H9 (cell line): Measurements from ENCODE around the gene PEX26. TPM values are rescaled to one million over a fixed set of nuclear protein-coding genes. Genes with fewer than 3 reads are reported as not detected.

Experiments
- DNase-seq: peaks from one replicate; pipeline ENCODE4 v3.0.0-alpha.2; 2017
- H2AFZ ChIP-seq: one replicate; pipeline ENCODE4 v1.6.1; 2013; ENCODE audit warnings: mild to moderate bottlenecking, low read length, control low read depth, moderate library complexity
- H2AK5ac ChIP-seq: 2 replicates; pipeline ENCODE4 v1.6.1; 2013; ENCODE audit warnings: low read length, control low read depth, mixed read lengths; ENCODE audit not compliant: insufficient read length
- H2BK120ac ChIP-seq: one replicate; pipeline ENCODE4 v1.6.1; 2013; ENCODE audit warnings: low read depth, mild to moderate bottlenecking, low read length, control low read depth, inconsistent platforms; ENCODE audit not compliant: poor library complexity, severe bottlenecking
- H2BK12ac ChIP-seq: 2 replicates; pipeline ENCODE4 v1.6.1; 2013; ENCODE audit warnings: low read length, control low read depth, mixed read lengths, low read depth; ENCODE audit not compliant: insufficient read length
- H2BK15ac ChIP-seq: 2 replicates; pipeline ENCODE4 v1.6.1; 2013; ENCODE audit warnings: low read depth, low read length, control low read depth
- H2BK20ac ChIP-seq: one replicate; pipeline ENCODE4 v1.6.1; 2013; ENCODE audit warnings: low read depth, mild to moderate bottlenecking, low read length, control low read depth, inconsistent platforms; ENCODE audit not compliant: poor library complexity, severe bottlenecking
- H2BK5ac ChIP-seq: 2 replicates; pipeline ENCODE4 v1.6.1; 2013; ENCODE audit warnings: low read length, control low read depth, mixed read lengths; ENCODE audit not compliant: insufficient read length
- H3K14ac ChIP-seq: 2 replicates; pipeline ENCODE4 v1.6.1; 2013; ENCODE audit warnings: low read length, control low read depth; ENCODE audit not compliant: insufficient read depth
- H3K18ac ChIP-seq: 2 replicates; pipeline ENCODE4 v1.6.1; 2013; ENCODE audit warnings: low read depth, mild to moderate bottlenecking, mixed read lengths, low read length, control low read depth; ENCODE audit not compliant: insufficient read length
- H3K23ac ChIP-seq: 2 replicates; pipeline ENCODE4 v1.6.1; 2013; ENCODE audit warnings: low read length, control low read depth, mixed read lengths, low read depth; ENCODE audit not compliant: insufficient read length
- H3K23me2 ChIP-seq: 2 replicates; pipeline ENCODE4 v1.6.1; 2013; ENCODE audit warnings: low read depth, mild to moderate bottlenecking, mixed read lengths, low read length, control low read depth; ENCODE audit not compliant: insufficient read length, poor library complexity, severe bottlenecking
- H3K27ac ChIP-seq: 2 replicates; pipeline ENCODE4 v1.5.1; 2013; ENCODE audit warnings: low read length, control low read depth, mixed read lengths, low read depth; ENCODE audit not compliant: insufficient read length
- H3K27me3 ChIP-seq: 2 replicates; pipeline ENCODE4 v1.6.1; 2013; ENCODE audit warnings: low read length, control low read depth, inconsistent platforms; ENCODE audit not compliant: insufficient read depth
- H3K4ac ChIP-seq: 2 replicates; pipeline ENCODE4 v1.6.1; 2013; ENCODE audit warnings: low read depth, mild to moderate bottlenecking, control low read depth, inconsistent platforms, low read length, moderate library complexity
- H3K4me1 ChIP-seq: 2 replicates; pipeline ENCODE4 v1.6.1; 2013; ENCODE audit warnings: low read length, control low read depth, inconsistent platforms; ENCODE audit not compliant: insufficient read depth
- H3K4me2 ChIP-seq: 2 replicates; pipeline ENCODE4 v1.6.1; 2013; ENCODE audit warnings: low read length, control low read depth, mixed read lengths; ENCODE audit not compliant: insufficient read length, insufficient read depth
- H3K56ac ChIP-seq: 2 replicates; pipeline ENCODE4 v1.6.1; 2013; ENCODE audit warnings: low read depth, mild to moderate bottlenecking, mixed read lengths, low read length, control low read depth; ENCODE audit not compliant: insufficient read length
- H3K79me1 ChIP-seq: 2 replicates; pipeline ENCODE4 v1.6.1; 2013; ENCODE audit warnings: low read depth, mild to moderate bottlenecking, moderate library complexity, low read length, control low read depth, inconsistent platforms; ENCODE audit not compliant: insufficient read depth, poor library complexity, severe bottlenecking
- H3K79me2 ChIP-seq: 2 replicates; pipeline ENCODE4 v1.6.1; 2013; ENCODE audit warnings: low read length, control low read depth, inconsistent platforms; ENCODE audit not compliant: insufficient read depth
- H3K9ac ChIP-seq: 2 replicates; pipeline ENCODE4 v1.6.1; 2013; ENCODE audit warnings: low read length, control low read depth, mixed read lengths; ENCODE audit not compliant: insufficient read length; ENCODE audit errors: extremely low read depth
- H3K9me3 ChIP-seq: one replicate; pipeline ENCODE4 v1.6.1; 2013; ENCODE audit warnings: low read depth, low read length, inconsistent platforms; ENCODE audit not compliant: control insufficient read depth
- H3T11ph ChIP-seq: one replicate; pipeline ENCODE4 v1.6.1; 2013; ENCODE audit warnings: mild to moderate bottlenecking, low read length, control low read depth, inconsistent platforms
- H4K20me1 ChIP-seq: one replicate; pipeline ENCODE4 v1.6.1; 2013; ENCODE audit not compliant: control insufficient read depth, insufficient read length, insufficient read depth
- H4K5ac ChIP-seq: 2 replicates; pipeline ENCODE4 v1.6.1; 2013; ENCODE audit warnings: low read depth, mild to moderate bottlenecking, mixed read lengths, low read length, control low read depth; ENCODE audit not compliant: insufficient read length
- H4K8ac ChIP-seq: replicated peaks from 2 replicates; pipeline ENCODE4 v1.6.1; 2013; ENCODE audit warnings: low read length, control low read depth, mixed read lengths, low read depth; ENCODE audit not compliant: insufficient read length
- H4K91ac ChIP-seq: 2 replicates; pipeline ENCODE4 v1.6.1; 2013; ENCODE audit warnings: low read depth, mild to moderate bottlenecking, moderate library complexity, mixed read lengths, low read length, control low read depth; ENCODE audit not compliant: insufficient read length
- H3K27ac Mint-ChIP-seq, 3 experiments: 2 replicates in 2 of 3; 3 replicates in 1 of 3; pipeline ENCODE4 v1.8.0; 2020 to 2021; ENCODE audit warnings: mixed read lengths in 3 of 3, mild to moderate bottlenecking in 1 of 3, moderate library complexity in 1 of 3
- H3K27me3 Mint-ChIP-seq: 2 replicates; pipeline ENCODE4 v1.8.0; 2021; ENCODE audit warnings: low read depth, mild to moderate bottlenecking, moderate library complexity, mixed read lengths
- H3K36me3 Mint-ChIP-seq, 3 experiments: 2 replicates in 2 of 3; 3 replicates in 1 of 3; pipeline ENCODE4 v1.8.0; 2020 to 2021; ENCODE audit warnings: low read depth in 3 of 3, mixed read lengths in 3 of 3; ENCODE audit not compliant: insufficient read depth in 1 of 3
- H3K4me1 Mint-ChIP-seq, 2 experiments: 2 replicates each; pipeline ENCODE4 v1.8.0; 2020; ENCODE audit warnings: mixed read lengths in 2 of 2
- H3K4me3 Mint-ChIP-seq, 2 experiments: 2 replicates in 1 of 2; 3 replicates in 1 of 2; pipeline ENCODE4 v1.8.0; 2020 to 2021; ENCODE audit warnings: mild to moderate bottlenecking in 2 of 2, mixed read lengths in 2 of 2, moderate library complexity in 1 of 2
- H3K9me3 Mint-ChIP-seq, 2 experiments: 2 replicates in 1 of 2; 3 replicates in 1 of 2; pipeline ENCODE4 v1.8.0; 2020; ENCODE audit warnings: mild to moderate bottlenecking in 2 of 2, mixed read lengths in 2 of 2, moderate library complexity in 1 of 2
- CTCF ChIP-seq: fragments of 200-600 bp; sonication (generic); conservative IDR thresholded peaks from 3 replicates; pipeline ENCODE4 v1.8.0; 2021; ENCODE audit warnings: antibody characterized with exemption, mild to moderate bottlenecking
- WGBS: extraction: QIAGEN DNeasy Blood & Tissue Kit; methylation state at CpG from one replicate; pipeline ENCODE4 v1.1.7; 2013; ENCODE audit warnings: missing lambda C conversion rate, low lambda C conversion rate, mixed read lengths; ENCODE audit not compliant: insufficient read length; ENCODE audit errors: extremely low coverage; 5-methylcytosine and 5-hydroxymethylcytosine counted together
- total RNA-seq: library from RNA; stranded (reverse); gene quantifications from 2 replicates; pipeline ENCODE4 v1.2.1, GENCODE V29; 2021

The PEX26 gene
- total RNA-seq, 1 experiment from 2014 or later = 35.4 TPM

- Mint-ChIP-seq H3K4me3 (peak within 1 kb of the TSS; percentile 55 to 76), H3K36me3 (peaks cover 4 to 12% (median 5%) of the 10 kb centered on the region in 3 experiments; a peak in 4 of 7 replicates), H3K4me1 (peaks cover 11 to 13% of the 10 kb centered on the region in 2 experiments), H3K27me3 (peaks cover 76% of the 10 kb centered on the region), H3K27ac (no peak within 1 kb of the TSS; a peak in 2 of 7 replicates), H3K9me3 (peaks cover 18 to 29% of the 10 kb centered on the region in 2 experiments)
- Histone ChIP-seq H3K9me3 (peaks cover 5% of the 10 kb centered on the region), H3K4me2 (peak within 1 kb of the TSS; percentile 23), H3K27me3 (peaks cover 10% of the 10 kb centered on the region), H2AK5ac (no peak within 1 kb of the TSS), H2BK120ac (no peak within 1 kb of the TSS), H3K18ac (no peak within 1 kb of the TSS), H3K79me1 (no peaks in the 10 kb centered on the region), H4K20me1 (no peaks in the 10 kb centered on the region), H4K5ac (no peak within 1 kb of the TSS), H2BK12ac (no peak within 1 kb of the TSS), H4K8ac (no peak within 1 kb of the TSS), H3K79me2 (no peaks in the 10 kb centered on the region), H3K56ac (no peak within 1 kb of the TSS), H4K91ac (no peak within 1 kb of the TSS), H2BK5ac (no peak within 1 kb of the TSS), H3K4me1 (no peaks in the 10 kb centered on the region), H2BK20ac (no peak within 1 kb of the TSS), H3K23ac (no peak within 1 kb of the TSS), H3K27ac (no peak within 1 kb of the TSS), H3T11ph (no peak within 1 kb of the TSS), H3K23me2 (peaks cover 10% of the 10 kb centered on the region), H2BK15ac (no peak within 1 kb of the TSS), H3K4ac (no peak within 1 kb of the TSS), H2AFZ (no peak within 1 kb of the TSS), H3K14ac (no peak within 1 kb of the TSS; the same call in 1 of the 2 replicates), H3K9ac (no peak within 1 kb of the TSS)
- DNase-seq = peak; percentile 52
- no peak for TF ChIP-seq CTCF
- WGBS = no CpG with 5 or more reads among the region's 72 CpGs
Observed at GRCh38 chr22:18110194-18110953, 32.6 kb downstream of the PEX26 start, which contains the start of gene TUBA8. Gene TUBA8 (plus strand): TSS chr22:18110809. CDS start chr22:18110866, 57 bp downstream.
